ENCODE measurements around the gene PRM2. TPM values are rescaled to one million over a fixed set of nuclear protein-coding genes. Genes with fewer than 3 reads are reported as not detected.

Gene PRM2
- total RNA-seq, 1 experiment from 2014 or later: not detected

DNA sequence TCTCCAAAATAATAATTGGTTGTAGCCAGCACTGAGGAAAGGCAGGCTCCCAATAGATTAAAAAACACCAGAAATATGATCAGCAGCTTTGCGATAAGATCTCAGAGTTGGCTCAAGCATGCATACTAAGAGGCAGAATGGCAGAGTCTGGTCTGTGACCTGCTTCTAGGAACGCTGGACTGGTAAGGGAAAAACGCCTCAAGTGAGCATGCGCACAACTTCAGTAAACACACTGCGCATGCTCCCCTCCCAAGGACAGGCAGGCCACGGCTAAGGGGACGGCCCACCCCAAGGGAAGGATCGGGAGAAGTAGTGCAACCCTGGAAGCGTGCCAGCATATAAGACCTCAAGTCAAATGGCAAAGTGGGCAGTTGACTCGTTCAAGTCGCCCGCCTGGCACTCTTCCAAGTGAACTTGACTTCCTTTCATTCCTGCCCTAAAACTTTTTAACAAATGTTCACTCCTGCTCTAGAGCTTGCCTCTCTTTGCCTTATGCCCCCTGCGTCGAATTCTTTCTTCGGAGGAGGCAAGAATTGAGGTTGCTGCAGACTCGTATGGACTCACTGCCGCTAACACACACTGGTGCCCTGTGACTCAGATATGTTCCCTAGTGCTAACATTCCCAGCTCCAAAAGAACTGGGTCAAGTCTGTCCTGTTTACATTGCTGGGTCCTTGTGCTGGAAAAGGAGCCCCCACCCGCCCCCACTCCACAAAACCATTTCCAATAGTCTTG is 27.3 kb upstream of the PRM2 start:
- H3K4me3 Mint-ChIP-seq (ENCODE audit: low read depth, unreplicated experiment): peak overlapping the region; percentile 21
- peaks cover 19% of the 10 kb centered on the region for H3K4me1 Mint-ChIP-seq (ENCODE audit: low read depth, unreplicated experiment)
- no peaks in the 10 kb centered on the region for H3K9me3 Mint-ChIP-seq (ENCODE audit: low read depth, unreplicated experiment)
- H3K27ac Mint-ChIP-seq (ENCODE audit: unreplicated experiment): no peak overlapping the region
- H3K36me3 Mint-ChIP-seq (ENCODE audit: insufficient read depth, unreplicated experiment): peaks cover 5% of the 10 kb centered on the region
- peaks cover 7% of the 10 kb centered on the region for H3K27me3 Mint-ChIP-seq (ENCODE audit: unreplicated experiment)
- peak; percentile 63 for DNase-seq
- no TSS peak for BruUV-seq (replicated peaks)
- CTCF ChIA-PET: interaction anchor here (0.6 to 1.9 kb wide), 2 partner anchors 35 to 48 kb away, joined by 3 to 4 read pairs; partner anchors contain the start of gene SOCS1
- intact Hi-C loops (cut with micrococcal nuclease; ENCODE audit: unreplicated experiment): no loop called here
- TF ChIP-seq, protein P1, sequence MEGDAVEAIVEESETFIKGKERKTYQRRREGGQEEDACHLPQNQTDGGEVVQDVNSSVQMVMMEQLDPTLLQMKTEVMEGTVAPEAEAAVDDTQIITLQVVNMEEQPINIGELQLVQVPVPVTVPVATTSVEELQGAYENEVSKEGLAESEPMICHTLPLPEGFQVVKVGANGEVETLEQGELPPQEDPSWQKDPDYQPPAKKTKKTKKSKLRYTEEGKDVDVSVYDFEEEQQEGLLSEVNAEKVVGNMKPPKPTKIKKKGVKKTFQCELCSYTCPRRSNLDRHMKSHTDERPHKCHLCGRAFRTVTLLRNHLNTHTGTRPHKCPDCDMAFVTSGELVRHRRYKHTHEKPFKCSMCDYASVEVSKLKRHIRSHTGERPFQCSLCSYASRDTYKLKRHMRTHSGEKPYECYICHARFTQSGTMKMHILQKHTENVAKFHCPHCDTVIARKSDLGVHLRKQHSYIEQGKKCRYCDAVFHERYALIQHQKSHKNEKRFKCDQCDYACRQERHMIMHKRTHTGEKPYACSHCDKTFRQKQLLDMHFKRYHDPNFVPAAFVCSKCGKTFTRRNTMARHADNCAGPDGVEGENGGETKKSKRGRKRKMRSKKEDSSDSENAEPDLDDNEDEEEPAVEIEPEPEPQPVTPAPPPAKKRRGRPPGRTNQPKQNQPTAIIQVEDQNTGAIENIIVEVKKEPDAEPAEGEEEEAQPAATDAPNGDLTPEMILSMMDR (IDR thresholded peaks at IDR 0.05; ENCODE audit: unreplicated experiment): no peak

DNA sequence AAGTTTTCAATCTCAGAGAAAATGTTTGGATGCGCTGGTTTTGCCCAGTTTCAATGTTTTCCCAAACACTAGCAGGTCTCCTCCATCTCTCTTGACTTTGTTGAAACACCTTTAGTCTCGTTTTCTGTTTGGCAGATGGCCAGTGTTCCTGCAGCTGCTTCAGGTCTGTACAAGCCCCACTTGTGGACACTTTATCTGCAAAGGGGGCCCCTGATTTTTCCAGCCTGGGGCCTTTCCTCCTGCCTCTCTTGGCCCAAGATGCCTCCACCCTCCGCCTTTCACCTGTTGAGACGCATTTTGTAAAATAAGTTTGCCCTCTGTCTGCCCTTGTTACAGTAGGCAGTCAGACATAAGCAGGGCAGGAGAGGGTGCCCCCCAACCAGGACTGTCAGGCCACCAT is 26.7 kb upstream of the PRM2 start:
- BruUV-seq (replicated peaks): no TSS peak
- DNase-seq: no peak
- Mint-ChIP-seq H3K27me3 (ENCODE audit: unreplicated experiment) (peaks cover 7% of the 10 kb centered on the region), H3K36me3 (ENCODE audit: insufficient read depth, unreplicated experiment) (peaks cover 5% of the 10 kb centered on the region), H3K27ac (ENCODE audit: unreplicated experiment) (no peak overlapping the region), H3K4me1 (ENCODE audit: low read depth, unreplicated experiment) (peaks cover 19% of the 10 kb centered on the region), H3K4me3 (ENCODE audit: low read depth, unreplicated experiment) (peak overlapping the region; percentile 21), H3K9me3 (ENCODE audit: low read depth, unreplicated experiment) (no peaks in the 10 kb centered on the region)
- TF ChIP-seq, protein P1 (IDR thresholded peaks at IDR 0.05; ENCODE audit: unreplicated experiment): no peak
- CTCF ChIA-PET: interaction anchor here (1.9 kb wide), 1 partner anchor 47 kb away, joined by 4 read pairs; the partner anchor contains the start of gene SOCS1
- intact Hi-C loops (cut with micrococcal nuclease; ENCODE audit: unreplicated experiment): no loop called here

DNA sequence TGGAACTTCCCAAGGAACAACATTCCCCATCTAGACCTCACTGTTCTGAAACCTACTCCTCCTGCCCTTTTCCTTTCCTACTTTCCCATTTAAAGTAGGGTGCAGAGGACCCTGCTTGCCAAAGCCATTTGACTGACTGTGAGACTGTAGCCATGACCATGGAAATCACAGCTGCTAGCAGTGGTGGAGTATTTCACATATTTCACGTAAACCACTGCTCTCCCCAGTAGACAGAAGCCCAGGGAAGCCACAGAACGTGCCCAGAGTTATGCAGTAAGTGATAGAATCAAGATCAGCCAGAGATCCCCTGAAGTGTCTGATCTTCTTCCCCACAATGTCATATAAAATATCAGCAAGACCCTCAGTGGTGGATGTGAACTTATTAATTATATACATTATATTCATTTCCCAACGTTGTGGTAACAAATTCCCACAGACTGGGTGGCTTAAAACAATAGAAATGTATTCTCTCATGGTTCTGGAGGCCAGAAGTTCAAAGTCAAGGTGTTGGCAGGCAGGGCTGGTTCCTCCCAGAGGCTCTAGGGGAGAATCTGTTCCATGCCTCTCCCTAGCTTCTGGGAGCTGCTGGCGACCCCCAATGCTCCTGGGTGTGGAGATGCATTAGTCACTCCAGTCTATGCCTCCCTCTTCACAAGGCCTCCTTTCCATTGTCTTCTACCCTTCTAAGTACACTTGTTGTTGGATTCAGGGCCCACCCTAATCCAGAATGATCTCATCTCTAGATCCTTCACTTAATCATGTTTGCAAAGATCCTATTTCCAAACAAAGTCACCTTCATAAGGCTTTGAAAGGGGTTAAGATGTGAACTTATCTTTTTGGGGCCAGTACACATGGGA is 25.6 kb upstream of the PRM2 start:
- Mint-ChIP-seq H3K4me1 (ENCODE audit: low read depth, unreplicated experiment) (peaks cover 23% of the 10 kb centered on the region), H3K36me3 (ENCODE audit: insufficient read depth, unreplicated experiment) (peaks cover 5% of the 10 kb centered on the region), H3K27me3 (ENCODE audit: unreplicated experiment) (peaks cover 4% of the 10 kb centered on the region), H3K27ac (ENCODE audit: unreplicated experiment) (no peak overlapping the region), H3K4me3 (ENCODE audit: low read depth, unreplicated experiment) (no peak overlapping the region), H3K9me3 (ENCODE audit: low read depth, unreplicated experiment) (no peaks in the 10 kb centered on the region)
- DNase-seq: no peak
- CTCF ChIA-PET: interaction anchor here (0.7 to 1.9 kb wide), 2 partner anchors 16 to 46 kb away, joined by 3 to 4 read pairs; partner anchors contain the start of gene SOCS1
- TF ChIP-seq, protein P1 (IDR thresholded peaks at IDR 0.05; ENCODE audit: unreplicated experiment): no peak
- intact Hi-C loops (cut with micrococcal nuclease; ENCODE audit: unreplicated experiment): no loop called here
- no TSS peak for BruUV-seq (replicated peaks)

DNA sequence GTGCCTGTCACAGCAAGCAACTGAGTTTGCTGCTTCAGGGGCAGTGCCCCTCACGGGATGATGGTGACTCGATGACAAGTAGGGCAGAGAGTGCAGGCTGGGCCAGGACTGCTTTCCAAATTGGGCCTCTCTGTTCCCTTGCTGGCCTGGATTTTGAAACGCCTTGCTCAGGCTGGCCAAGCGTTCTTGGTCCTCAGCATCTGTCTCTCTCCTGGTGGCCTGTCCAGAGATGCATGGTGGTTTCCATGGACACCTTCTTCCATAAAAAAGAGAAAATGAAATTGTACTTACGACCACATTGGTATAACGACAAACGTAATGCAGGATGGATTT is 24.2 kb upstream of the PRM2 start:
- Mint-ChIP-seq H3K27ac (ENCODE audit: unreplicated experiment) (no peak overlapping the region), H3K27me3 (ENCODE audit: unreplicated experiment) (no peaks in the 10 kb centered on the region), H3K4me3 (ENCODE audit: low read depth, unreplicated experiment) (no peak overlapping the region), H3K4me1 (ENCODE audit: low read depth, unreplicated experiment) (peaks cover 24% of the 10 kb centered on the region), H3K36me3 (ENCODE audit: insufficient read depth, unreplicated experiment) (peaks cover 5% of the 10 kb centered on the region), H3K9me3 (ENCODE audit: low read depth, unreplicated experiment) (no peaks in the 10 kb centered on the region)
- intact Hi-C loops (cut with micrococcal nuclease; ENCODE audit: unreplicated experiment): no loop called here
- no TSS peak for BruUV-seq (replicated peaks)
- CTCF ChIA-PET: no interaction called here
- no peak for DNase-seq
- TF ChIP-seq, protein P1 (IDR thresholded peaks at IDR 0.05; ENCODE audit: unreplicated experiment): no peak
